Vagina (tissue), 2 donors: ENCODE results near the gene PIP5KL1.

Experiments
- POLR2A ChIP-seq, 2 donors: fragments of 450-650 bp; IDR thresholded peaks; one replicate each; pipeline ENCODE4 v1.6.1; 2017; ENCODE audit warnings: antibody characterized with exemption in 2 of 2, mild to moderate bottlenecking in 2 of 2, moderate library complexity in 2 of 2
- POLR2AphosphoS5 ChIP-seq, 2 donors: sonication (generic); formaldehyde crosslinking; IDR thresholded peaks; one replicate each; pipeline ENCODE4 v1.9.0; 2017; ENCODE audit warnings: antibody characterized with exemption in 2 of 2, mild to moderate bottlenecking in 2 of 2, low read depth in 1 of 2; ENCODE audit not compliant: insufficient read depth in 1 of 2
- TF ChIP-seq, protein P1 (sequence below), 3 experiments: fragments of 450-650 bp in 2 of 3; fragments of 200-600 bp in 1 of 3; sonication (generic) in 1 of 3; IDR thresholded peaks; one replicate each; pipeline ENCODE4 v1.5.1; 2017 to 2019; ENCODE audit warnings: antibody characterized with exemption in 3 of 3, mild to moderate bottlenecking in 2 of 3, moderate library complexity in 2 of 3

DNA sequence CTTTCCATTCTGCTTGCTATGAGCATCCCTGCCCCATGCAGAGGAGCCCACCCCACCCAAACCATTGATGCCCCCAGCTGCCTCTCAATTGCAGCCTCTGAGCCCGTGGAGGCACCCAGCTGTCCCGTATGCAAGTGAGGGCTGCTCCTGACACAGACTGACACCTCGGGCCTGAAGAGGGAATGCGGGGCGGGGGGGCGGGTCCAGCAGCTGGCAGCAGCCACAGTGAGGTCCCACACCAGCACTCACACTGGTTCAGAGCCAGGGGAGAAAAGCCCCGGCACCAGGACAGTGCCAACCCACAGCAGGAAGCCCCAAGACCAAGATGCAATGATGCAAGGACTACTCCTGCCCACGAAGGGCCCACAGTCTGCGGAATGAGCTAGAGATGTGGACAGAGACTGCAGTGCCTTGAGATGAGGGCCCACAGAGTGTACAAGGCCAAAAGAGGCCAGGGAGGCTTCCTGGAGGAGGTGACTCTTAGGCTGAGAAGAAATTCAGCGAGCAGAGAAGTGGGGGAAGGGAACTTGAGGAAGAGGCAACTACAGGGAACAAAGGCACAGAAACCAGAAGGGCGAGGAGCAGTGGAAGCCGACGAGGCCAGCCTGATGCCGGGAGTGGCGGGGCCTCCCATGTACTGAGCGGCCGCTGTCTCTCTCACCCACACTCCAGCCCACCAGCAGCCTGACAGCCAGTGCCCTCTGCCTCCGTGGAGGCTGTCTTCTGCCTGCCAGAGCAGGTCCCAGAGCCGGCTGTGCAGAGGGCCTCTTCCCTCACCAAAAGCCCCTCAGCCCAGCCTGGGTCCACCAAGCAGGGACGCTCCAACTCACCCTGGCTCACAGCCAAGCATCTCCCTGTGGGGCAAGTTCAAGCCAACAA lies 41.0 kb upstream of the PIP5KL1 start:
- TF ChIP-seq, protein P1, sequence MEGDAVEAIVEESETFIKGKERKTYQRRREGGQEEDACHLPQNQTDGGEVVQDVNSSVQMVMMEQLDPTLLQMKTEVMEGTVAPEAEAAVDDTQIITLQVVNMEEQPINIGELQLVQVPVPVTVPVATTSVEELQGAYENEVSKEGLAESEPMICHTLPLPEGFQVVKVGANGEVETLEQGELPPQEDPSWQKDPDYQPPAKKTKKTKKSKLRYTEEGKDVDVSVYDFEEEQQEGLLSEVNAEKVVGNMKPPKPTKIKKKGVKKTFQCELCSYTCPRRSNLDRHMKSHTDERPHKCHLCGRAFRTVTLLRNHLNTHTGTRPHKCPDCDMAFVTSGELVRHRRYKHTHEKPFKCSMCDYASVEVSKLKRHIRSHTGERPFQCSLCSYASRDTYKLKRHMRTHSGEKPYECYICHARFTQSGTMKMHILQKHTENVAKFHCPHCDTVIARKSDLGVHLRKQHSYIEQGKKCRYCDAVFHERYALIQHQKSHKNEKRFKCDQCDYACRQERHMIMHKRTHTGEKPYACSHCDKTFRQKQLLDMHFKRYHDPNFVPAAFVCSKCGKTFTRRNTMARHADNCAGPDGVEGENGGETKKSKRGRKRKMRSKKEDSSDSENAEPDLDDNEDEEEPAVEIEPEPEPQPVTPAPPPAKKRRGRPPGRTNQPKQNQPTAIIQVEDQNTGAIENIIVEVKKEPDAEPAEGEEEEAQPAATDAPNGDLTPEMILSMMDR (IDR thresholded peaks at IDR 0.05): no peak
- TF ChIP-seq POLR2A (IDR thresholded peaks at IDR 0.05): no peak
- no peak for TF ChIP-seq POLR2AphosphoS5 (IDR thresholded peaks at IDR 0.05; ENCODE audit: insufficient read depth in 1 of 2, low read depth in 1 of 2)
